ENCODE results near the gene CRYGD.

GRCh38 chr2:208086029-208086428 lies 38.3 kb downstream of the CRYGD start:
- TF ChIP-seq POLR2AphosphoS5 (IDR thresholded peaks at IDR 0.05; ENCODE audit: low read depth, low read length) (no peak), POLR2A (IDR thresholded peaks at IDR 0.05; ENCODE audit: low read depth, low read length) (no peak), TAF1 (IDR thresholded peaks at IDR 0.05; ENCODE audit: borderline replicate concordance, low read depth, low read length) (no peak)
